ENCODE measurements around the gene S100A1.
"Not testable (repeated sequence)": the region's sequence is repeated elsewhere in the genome, so short reads cannot be mapped to it uniquely, and the experiment has no call there.

S100A1 gene

GRCh38 chr1:153667439-153667838 is 39.2 kb downstream of the S100A1 start:
- Histone ChIP-seq H3K18ac (ENCODE audit: low read depth in 1 of 2, low read length in 2 of 2) (no peak overlapping the region), H3K79me1 (replicated peaks; ENCODE audit: low read length, poor library complexity, severe bottlenecking) (peaks cover 15% of the 10 kb centered on the region), H2AK5ac (ENCODE audit: low read length, severe bottlenecking) (no peak overlapping the region), H3K4me3 (ENCODE audit: insufficient read depth in 1 of 2, low read depth in 1 of 2, low read length in 2 of 2) (no peak overlapping the region), H2BK5ac (ENCODE audit: low read depth, low read length, poor library complexity, severe bottlenecking) (no peak overlapping the region), H3K14ac (ENCODE audit: low read length in 2 of 2) (no peak overlapping the region), H3K27ac (ENCODE audit: low read length, poor library complexity, severe bottlenecking) (no peak overlapping the region), H3K4ac (ENCODE audit: low read depth in 1 of 2, low read length in 2 of 2) (no peak overlapping the region), H4K8ac (ENCODE audit: low read length) (no peak overlapping the region), H3K4me1 (ENCODE audit: control insufficient read depth, insufficient read depth, low read depth, low read length) (peaks cover 4% of the 10 kb centered on the region), H3K9ac (ENCODE audit: low read length) (peak overlapping the region; percentile 16), H3K4me2 (ENCODE audit: low read length, poor library complexity, severe bottlenecking) (no peak overlapping the region), H2BK15ac (ENCODE audit: low read depth, poor library complexity, severe bottlenecking) (no peak overlapping the region), H3K36me3 (ENCODE audit: control insufficient read depth in 1 of 2, insufficient read depth in 2 of 2, low read depth in 1 of 2, low read length in 2 of 2) (peaks cover 44 to 74% of the 10 kb centered on the region in 2 experiments), H3K9me3 (ENCODE audit: control insufficient read depth, low read length) (no peaks in the 10 kb centered on the region), H4K91ac (ENCODE audit: low read length) (no peak overlapping the region), H3K23ac (ENCODE audit: low read length in 2 of 2) (no peak overlapping the region), H2AFZ (ENCODE audit: low read depth, low read length) (no peak overlapping the region), H3K27me3 (ENCODE audit: control insufficient read depth in 1 of 2, insufficient read depth in 1 of 2, low read length in 2 of 2) (no peaks in the 10 kb centered on the region), H2BK12ac (ENCODE audit: low read length in 2 of 2) (no peak overlapping the region), H2BK120ac (ENCODE audit: low read depth, low read length) (no peak overlapping the region)
- DNase-seq = no peak
- 90% methylated on average over 4 of the region's 4 CpGs for WGBS

- not testable (repeated sequence) for H4K8ac ChIP-seq (ENCODE audit: low read length); H3K4me2 ChIP-seq (ENCODE audit: low read length, poor library complexity, severe bottlenecking); H3K4me3 ChIP-seq (ENCODE audit: insufficient read depth in 1 of 2, low read depth in 1 of 2, low read length in 2 of 2); H2BK12ac ChIP-seq (ENCODE audit: low read length in 2 of 2); H2AFZ ChIP-seq (ENCODE audit: low read depth, low read length); H3K4ac ChIP-seq (ENCODE audit: low read depth in 1 of 2, low read length in 2 of 2); H3K18ac ChIP-seq (ENCODE audit: low read depth in 1 of 2, low read length in 2 of 2); H3K9ac ChIP-seq (ENCODE audit: low read length); H3K14ac ChIP-seq (ENCODE audit: low read length in 2 of 2); H2BK15ac ChIP-seq (ENCODE audit: low read depth, poor library complexity, severe bottlenecking); H2BK120ac ChIP-seq (ENCODE audit: low read depth, low read length); H3K27ac ChIP-seq (ENCODE audit: low read length, poor library complexity, severe bottlenecking); H3K9me3 ChIP-seq (ENCODE audit: control insufficient read depth, low read length); DNase-seq; H3K4me1 ChIP-seq (ENCODE audit: control insufficient read depth, insufficient read depth, low read depth, low read length); H3K23ac ChIP-seq (ENCODE audit: low read length in 2 of 2); H4K91ac ChIP-seq (ENCODE audit: low read length); H3K27me3 ChIP-seq (ENCODE audit: control insufficient read depth in 1 of 2, insufficient read depth in 1 of 2, low read length in 2 of 2); H2AK5ac ChIP-seq (ENCODE audit: low read length, severe bottlenecking); H2BK5ac ChIP-seq (ENCODE audit: low read depth, low read length, poor library complexity, severe bottlenecking)
- peaks cover 12% of the 10 kb centered on the region for H3K79me1 ChIP-seq (replicated peaks; ENCODE audit: low read length, poor library complexity, severe bottlenecking)
- 92% methylated on average over 8 of the region's 8 CpGs for WGBS
- peaks cover 35 to 62% of the 10 kb centered on the region in 2 experiments for H3K36me3 ChIP-seq (ENCODE audit: control insufficient read depth in 1 of 2, insufficient read depth in 2 of 2, low read depth in 1 of 2, low read length in 2 of 2)
Measured at GRCh38 chr1:153668672-153669071, 40.4 kb downstream of the S100A1 start.

- Histone ChIP-seq H4K91ac (ENCODE audit: low read length) (no peak overlapping the region), H3K18ac (ENCODE audit: low read depth in 1 of 2, low read length in 2 of 2) (no peak overlapping the region), H3K4me2 (ENCODE audit: low read length, poor library complexity, severe bottlenecking) (peak overlapping the region; percentile 95), H3K4ac (ENCODE audit: low read depth in 1 of 2, low read length in 2 of 2) (no peak overlapping the region), H2BK12ac (ENCODE audit: low read length in 2 of 2) (no peak overlapping the region), H3K36me3 (ENCODE audit: control insufficient read depth in 1 of 2, insufficient read depth in 2 of 2, low read depth in 1 of 2, low read length in 2 of 2) (peaks cover 30 to 53% of the 10 kb centered on the region in 2 experiments), H2BK15ac (ENCODE audit: low read depth, poor library complexity, severe bottlenecking) (no peak overlapping the region), H3K9ac (ENCODE audit: low read length) (peak overlapping the region; percentile 94), H2BK120ac (ENCODE audit: low read depth, low read length) (no peak overlapping the region), H3K14ac (ENCODE audit: low read length in 2 of 2) (no peak overlapping the region), H3K23ac (ENCODE audit: low read length in 2 of 2) (no peak overlapping the region), H2BK5ac (ENCODE audit: low read depth, low read length, poor library complexity, severe bottlenecking) (no peak overlapping the region), H3K27me3 (ENCODE audit: control insufficient read depth in 1 of 2, insufficient read depth in 1 of 2, low read length in 2 of 2) (no peaks in the 10 kb centered on the region), H3K9me3 (ENCODE audit: control insufficient read depth, low read length) (no peaks in the 10 kb centered on the region), H3K4me1 (ENCODE audit: control insufficient read depth, insufficient read depth, low read depth, low read length) (peaks cover 4% of the 10 kb centered on the region), H3K79me1 (replicated peaks; ENCODE audit: low read length, poor library complexity, severe bottlenecking) (peaks cover 12% of the 10 kb centered on the region), H3K27ac (ENCODE audit: low read length, poor library complexity, severe bottlenecking) (no peak overlapping the region), H2AFZ (ENCODE audit: low read depth, low read length) (no peak overlapping the region), H3K4me3 (ENCODE audit: insufficient read depth in 1 of 2, low read depth in 1 of 2, low read length in 2 of 2) (peak overlapping the region in 1 of 2 experiments; percentile 99), H2AK5ac (ENCODE audit: low read length, severe bottlenecking) (no peak overlapping the region), H4K8ac (ENCODE audit: low read length) (no peak overlapping the region)
- 89% methylated on average over 6 of the region's 6 CpGs for WGBS
- DNase-seq = no peak
Measured at GRCh38 chr1:153669606-153670005, 41.4 kb downstream of the S100A1 start.

GRCh38 chr1:153670257-153670858 is 42.1 kb downstream of the S100A1 start:
- Histone ChIP-seq H3K79me1 (replicated peaks; ENCODE audit: low read length, poor library complexity, severe bottlenecking) (peaks cover 12% of the 10 kb centered on the region), H3K9me3 (ENCODE audit: control insufficient read depth, low read length) (no peaks in the 10 kb centered on the region), H3K23ac (ENCODE audit: low read length in 2 of 2) (peak overlapping the region in 1 of 2 experiments; percentile 40), H4K8ac (ENCODE audit: low read length) (peak overlapping the region; percentile 87), H3K4me1 (ENCODE audit: control insufficient read depth, insufficient read depth, low read depth, low read length) (peaks cover 4% of the 10 kb centered on the region), H4K91ac (ENCODE audit: low read length) (no peak overlapping the region), H3K14ac (ENCODE audit: low read length in 2 of 2) (peak overlapping the region in 1 of 2 experiments; percentile 75), H2BK120ac (ENCODE audit: low read depth, low read length) (no peak overlapping the region), H2BK5ac (ENCODE audit: low read depth, low read length, poor library complexity, severe bottlenecking) (no peak overlapping the region), H2BK12ac (ENCODE audit: low read length in 2 of 2) (no peak overlapping the region), H2BK15ac (ENCODE audit: low read depth, poor library complexity, severe bottlenecking) (no peak overlapping the region), H2AFZ (ENCODE audit: low read depth, low read length) (no peak overlapping the region), H3K27me3 (ENCODE audit: control insufficient read depth in 1 of 2, insufficient read depth in 1 of 2, low read length in 2 of 2) (no peaks in the 10 kb centered on the region), H2AK5ac (ENCODE audit: low read length, severe bottlenecking) (peak overlapping the region; percentile 44), H3K18ac (ENCODE audit: low read depth in 1 of 2, low read length in 2 of 2) (peak overlapping the region in 1 of 2 experiments; percentile 73), H3K9ac (ENCODE audit: low read length) (peak overlapping the region; percentile 94), H3K36me3 (ENCODE audit: control insufficient read depth in 1 of 2, insufficient read depth in 2 of 2, low read depth in 1 of 2, low read length in 2 of 2) (peaks cover 29 to 45% of the 10 kb centered on the region in 2 experiments), H3K4ac (ENCODE audit: low read depth in 1 of 2, low read length in 2 of 2) (peak overlapping the region; percentile 13 to 96), H3K4me3 (ENCODE audit: insufficient read depth in 1 of 2, low read depth in 1 of 2, low read length in 2 of 2) (peak overlapping the region; percentile 93 to 99), H3K4me2 (ENCODE audit: low read length, poor library complexity, severe bottlenecking) (peak overlapping the region; percentile 95), H3K27ac (ENCODE audit: low read length, poor library complexity, severe bottlenecking) (peak overlapping the region; percentile 39)
- 4% methylated on average over 22 of the region's 22 CpGs for WGBS
- DNase-seq = no peak
